ENCODE data around the gene MAP6.
"Not testable (repeated sequence)": the region's sequence is repeated elsewhere in the genome, so short reads cannot be mapped to it uniquely, and the experiment has no call there.

MAP6 gene

DNA sequence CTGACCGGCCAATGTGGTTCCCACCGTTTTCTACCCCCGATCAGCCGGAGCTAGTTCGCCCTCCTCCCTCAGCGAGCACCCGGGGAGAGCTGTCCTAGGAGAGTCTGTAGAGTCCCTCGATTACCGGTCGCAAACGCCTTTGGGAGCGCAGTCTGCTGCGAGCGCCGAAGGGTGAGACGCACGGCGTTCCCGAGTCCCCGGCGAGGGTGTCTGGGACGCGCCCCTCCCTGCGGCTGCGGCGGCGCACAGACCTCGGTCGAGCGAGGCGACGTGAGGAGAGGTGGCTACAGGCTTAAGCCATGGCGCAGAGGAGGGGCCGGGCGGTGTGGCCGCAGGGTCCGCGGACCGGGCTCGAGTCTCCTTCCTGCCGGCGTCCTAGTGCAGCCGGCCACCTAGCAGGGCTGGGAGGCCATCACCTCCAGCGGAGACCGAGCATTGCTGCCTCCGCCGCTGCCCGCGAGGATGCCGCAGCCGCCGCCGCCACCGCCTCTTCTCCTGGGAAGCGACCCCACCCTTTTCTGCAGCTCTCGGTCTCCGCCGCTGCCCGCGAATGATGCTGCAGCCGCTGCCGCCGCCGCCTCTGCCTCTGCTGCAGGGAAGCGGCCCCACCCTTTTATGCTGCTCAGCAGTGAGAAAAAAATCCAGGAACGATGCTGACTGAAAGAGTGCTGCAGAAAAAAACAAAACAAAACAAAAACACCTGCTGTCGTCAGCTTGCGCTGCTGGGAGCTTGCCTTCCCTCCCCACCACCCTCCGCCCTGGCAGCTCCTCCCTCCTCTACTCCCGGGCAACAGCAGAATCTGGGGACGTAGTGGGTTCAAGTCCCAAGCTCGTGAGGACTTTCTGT lies at the start of gene MAP6:
Gene MAP6, minus strand, starts transcription at position 588 of the 847 bp plus-strand sequence. CDS start 669 bp downstream, outside the sequence.
- peak; percentile 66 for DNase-seq

DNA sequence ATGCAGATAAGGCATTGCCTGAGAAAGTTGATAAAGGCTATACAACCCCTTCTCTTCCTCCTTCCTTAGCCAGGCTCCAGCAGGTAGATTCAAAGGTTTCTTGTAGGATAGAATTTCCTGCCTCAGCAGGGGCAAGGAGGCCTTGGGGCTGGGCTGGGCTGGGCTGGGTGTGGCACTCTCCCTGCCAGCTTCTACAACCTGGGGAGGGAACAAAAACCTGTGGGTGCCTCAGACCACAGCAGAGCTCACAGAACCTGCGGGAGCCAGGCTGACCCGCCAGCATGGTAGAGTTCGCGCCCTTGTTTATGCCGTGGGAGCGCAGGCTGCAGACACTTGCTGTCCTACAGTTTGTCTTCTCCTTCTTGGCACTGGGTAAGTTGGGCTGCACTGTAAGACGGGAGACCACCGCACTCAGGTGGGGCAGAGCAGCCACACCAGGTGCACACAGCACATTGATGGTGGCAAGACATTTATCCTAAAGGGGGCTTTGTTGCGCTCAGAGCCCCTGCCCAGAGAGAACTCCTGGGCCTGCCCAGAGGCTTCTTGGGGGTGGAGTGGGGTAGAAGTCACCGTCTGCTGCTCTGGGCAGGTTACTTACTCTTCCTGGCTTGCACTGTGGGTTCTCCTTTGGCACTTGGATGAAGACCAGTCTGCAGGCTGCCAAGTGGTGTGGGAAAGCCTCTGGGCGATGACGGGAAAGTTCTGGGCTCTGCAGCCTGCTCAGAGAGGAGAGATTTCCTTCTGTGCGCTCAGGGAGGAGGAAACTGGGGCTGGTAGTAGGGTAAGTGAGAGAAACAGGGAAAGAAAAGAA lies 49.0 kb upstream of the MAP6 start, which contains the start of gene MOGAT2:
Gene MOGAT2, plus strand, starts transcription at position 231 of the 811 bp plus-strand sequence. Its CDS starts 51 bp downstream, at position 282.
- DNase-seq = no peak

DNA sequence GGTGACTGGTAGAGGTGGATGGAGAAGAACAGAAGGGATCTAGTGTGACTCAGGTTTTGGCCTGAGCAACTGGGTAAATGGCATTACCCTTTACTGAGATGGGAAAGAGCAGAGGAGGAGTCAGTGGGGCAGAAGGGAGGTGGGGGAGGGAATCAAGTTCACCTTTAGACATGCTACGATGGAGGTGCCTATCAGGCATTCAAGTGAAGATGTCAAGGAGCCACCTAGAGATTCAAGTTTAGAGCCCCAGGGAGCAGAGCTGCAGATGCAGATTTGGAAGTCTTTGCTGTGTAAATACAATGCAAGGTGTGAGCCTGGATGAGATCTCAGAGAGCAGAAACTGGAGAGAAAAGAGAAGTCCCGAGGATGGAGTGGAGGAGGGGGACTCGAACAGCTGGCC lies 47.8 kb upstream of the MAP6 start:
- DNase-seq = no peak

DNA sequence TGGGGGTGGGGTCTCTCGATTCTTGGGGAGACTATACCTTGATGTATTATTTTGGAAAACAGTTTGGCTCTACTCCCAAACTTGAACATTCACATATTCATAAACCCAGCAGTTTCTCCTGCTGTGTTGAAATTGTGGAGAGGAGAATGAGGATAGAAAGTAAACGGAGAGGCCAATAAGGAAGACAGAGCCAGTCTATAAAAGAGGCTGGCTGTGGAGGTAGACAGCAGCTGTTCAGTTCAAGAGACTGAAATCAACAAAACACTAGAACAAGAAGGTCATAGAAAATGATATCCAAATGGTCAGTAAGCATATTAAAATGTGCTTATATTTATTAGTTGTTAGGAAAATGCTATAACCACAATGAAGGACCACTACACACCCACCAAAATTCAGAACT lies 46.9 kb upstream of the MAP6 start:
- no peak for DNase-seq

DNA sequence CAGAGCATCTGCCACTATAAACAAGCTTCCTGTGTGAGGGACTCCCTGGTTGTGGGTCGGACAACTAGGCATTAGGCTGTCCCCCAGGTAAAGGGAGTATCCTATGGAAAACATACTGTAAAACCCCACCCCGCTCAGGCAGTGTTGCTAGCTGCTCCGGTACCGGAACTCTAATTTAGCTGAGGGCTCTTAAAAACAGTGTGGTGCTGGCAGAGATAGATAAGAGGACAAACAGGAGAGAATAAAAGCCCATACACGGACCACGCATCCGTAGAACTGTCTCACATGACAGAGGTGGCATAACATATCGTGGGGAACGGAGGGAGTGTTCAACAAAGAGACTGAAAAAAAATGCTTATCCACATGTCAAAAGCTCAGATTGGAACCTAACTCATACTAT lies 45.4 kb upstream of the MAP6 start:
- no peak for DNase-seq

DNA sequence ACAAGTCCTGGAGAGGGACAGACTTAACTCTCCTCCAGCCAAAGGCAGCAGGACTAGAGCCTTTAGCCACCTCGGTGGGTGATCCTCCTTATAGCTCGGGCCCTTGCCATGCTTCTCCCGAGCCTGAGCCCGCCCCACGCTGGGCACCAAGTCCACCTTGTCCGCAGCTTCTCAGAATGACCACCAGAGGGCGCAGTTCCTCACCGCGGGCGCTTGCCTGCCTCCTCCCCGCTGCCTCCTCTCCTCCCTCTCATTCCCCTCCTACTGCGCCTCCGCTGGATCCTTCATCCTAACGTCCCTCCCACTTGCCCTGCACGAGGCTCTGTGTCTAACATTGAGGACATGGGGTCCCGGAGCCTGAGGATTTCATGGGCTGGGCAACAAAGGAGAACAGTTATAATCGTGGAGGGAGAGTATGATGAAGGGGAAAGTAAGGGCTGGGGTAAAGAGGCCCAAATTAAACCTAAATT lies 37.5 kb upstream of the MAP6 start:
- DNase-seq = peak; percentile 88

DNA sequence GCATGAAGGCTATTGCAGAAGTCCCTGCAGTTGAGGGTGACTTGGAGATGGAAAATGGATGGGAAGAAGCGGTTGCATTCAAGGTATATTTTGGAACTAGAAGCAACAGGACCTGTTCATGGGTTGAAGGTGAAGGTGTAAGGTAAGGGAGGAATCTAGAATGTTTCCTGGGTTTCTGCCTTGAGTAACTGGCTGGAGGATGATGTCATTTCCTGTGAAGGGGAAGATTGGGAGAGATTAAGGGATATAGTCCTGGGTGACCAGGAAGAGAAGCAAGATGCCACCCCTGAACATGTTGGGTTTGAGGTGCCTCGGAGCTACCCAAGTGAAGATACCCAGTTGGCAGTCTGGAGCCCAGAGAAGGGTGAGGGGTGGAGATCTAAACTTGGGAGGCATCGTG lies 36.7 kb upstream of the MAP6 start:
- DNase-seq = no peak

DNA sequence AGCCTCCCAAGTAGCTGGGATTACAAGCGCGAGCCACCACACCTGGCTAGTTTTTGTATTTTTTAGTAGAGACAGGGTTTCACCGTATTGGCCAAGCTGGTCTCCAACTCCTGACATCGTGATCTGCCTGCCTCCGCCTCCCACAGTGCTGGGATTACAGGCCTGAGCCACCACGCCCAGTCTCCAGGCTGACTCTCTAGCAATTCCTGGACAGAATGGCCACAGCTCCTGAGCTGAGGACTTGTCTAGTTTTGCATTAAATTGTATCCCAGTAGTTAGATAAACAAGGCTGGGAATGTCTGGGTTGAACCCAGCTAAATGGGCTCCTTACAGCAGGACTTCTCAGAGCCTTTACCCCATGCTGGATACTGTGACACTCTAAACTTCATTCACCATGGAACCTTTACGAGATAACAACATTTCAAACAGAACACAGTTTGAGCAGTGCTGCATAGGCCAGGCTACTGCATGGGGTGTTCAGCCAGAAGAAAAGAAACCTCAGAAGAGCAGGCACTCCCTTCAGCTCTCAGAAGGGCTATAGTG lies 34.9 kb upstream of the MAP6 start:
- DNase-seq = no peak

DNA sequence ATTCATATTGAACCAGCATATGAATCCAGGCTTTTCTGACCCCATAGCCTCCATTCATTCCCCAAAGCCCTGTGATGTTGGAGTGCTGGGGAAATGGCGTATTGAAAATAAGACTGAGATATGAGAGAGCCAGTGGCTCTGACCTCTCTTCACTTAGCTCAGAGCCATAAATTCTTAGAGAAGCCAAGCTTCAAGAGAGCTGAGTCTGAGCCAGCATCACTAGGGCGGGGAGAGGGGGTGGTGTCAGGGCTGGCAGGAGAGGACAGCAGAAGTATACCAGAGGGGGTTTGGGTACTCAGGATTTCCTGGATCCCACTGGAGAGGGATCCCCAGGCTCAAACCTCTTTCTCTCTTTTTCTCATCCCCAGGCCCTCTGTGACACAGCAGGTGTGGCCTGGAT lies 32.1 kb upstream of the MAP6 start:
- DNase-seq = no peak

DNA sequence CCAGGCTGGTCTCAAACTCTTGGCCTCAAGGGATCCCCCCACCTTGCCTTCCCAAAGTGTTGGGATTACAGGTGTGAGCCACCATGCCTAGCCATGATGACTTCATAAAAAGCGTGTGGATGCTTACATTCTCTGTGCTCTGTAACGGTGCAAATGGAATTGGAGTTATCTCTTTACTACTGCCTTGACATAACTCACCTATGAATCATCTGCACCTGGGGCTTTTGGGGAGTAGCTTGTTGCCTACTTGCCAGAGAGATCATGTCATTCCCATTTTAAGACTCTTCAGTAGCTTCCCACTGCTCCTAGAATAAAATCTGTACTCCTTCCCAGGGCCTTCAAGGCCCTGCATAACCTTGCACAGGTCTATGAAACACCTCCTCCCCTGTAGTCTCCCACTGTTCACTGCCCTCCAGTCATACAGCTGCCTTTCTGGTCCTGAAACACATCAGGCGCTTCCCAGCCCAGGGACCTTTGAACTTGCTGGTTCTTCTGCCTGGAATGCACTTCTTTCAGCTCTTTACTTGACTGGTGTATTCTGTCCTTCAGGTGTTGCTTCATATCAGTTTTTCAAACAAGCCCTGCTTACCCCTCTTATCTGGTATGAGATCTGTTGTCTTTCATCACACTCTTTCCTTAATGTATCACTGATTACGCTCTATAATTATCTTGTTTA lies 29.2 kb upstream of the MAP6 start:
- no peak for DNase-seq

DNA sequence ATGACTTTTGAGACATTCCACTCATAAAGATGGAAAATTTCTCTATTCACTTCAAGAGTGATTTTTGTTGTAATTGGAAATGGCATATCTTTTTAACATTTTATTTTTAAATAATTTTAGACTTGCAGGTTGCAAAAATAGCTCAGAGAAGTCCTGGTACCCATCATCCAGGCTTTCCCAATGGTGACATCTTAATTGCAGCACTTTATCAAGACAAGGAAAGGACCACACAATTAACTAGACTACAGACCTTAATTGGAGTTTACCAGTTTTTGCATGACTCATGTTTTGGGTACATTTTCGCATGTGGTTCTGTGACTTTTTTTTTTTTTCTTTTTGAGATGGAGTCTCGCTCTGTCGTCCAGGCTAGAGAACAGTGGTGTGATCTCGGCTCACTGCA lies 23.0 kb upstream of the MAP6 start:
- no peak for DNase-seq

DNA sequence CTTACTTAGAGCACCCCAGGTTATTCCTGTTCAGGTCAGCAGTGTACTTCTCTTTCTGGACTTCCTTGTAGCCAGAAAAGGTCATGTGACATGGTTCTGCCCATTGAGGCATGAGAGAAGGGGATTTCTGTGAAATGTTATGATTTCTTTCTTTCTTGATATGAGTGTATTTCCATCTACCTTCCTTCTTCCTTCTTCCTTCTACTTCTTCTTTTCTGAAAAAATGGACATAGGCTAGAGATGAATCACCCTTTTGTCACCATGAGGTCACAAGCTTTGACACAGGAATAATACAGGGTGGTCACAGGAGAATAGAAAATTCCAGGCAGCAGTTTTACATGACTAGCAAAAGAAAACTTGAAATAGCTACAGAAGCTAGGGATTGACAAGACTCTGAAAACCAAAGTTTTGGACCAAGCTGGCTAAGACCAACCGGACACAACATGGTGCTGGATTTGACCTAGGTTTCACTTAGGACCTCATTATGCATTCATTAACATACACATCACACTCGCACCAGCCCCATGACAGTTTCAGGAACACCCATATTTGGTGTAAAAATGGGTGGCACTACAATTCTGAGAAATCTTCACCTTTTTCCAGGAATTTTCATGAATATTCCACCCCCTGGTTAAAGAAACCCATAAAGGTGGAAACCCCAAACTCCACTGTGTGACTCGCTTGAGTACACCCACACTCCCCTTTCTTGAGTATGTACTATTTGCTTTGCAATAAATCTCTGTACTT lies 21.2 kb upstream of the MAP6 start:
- no peak for DNase-seq

DNA sequence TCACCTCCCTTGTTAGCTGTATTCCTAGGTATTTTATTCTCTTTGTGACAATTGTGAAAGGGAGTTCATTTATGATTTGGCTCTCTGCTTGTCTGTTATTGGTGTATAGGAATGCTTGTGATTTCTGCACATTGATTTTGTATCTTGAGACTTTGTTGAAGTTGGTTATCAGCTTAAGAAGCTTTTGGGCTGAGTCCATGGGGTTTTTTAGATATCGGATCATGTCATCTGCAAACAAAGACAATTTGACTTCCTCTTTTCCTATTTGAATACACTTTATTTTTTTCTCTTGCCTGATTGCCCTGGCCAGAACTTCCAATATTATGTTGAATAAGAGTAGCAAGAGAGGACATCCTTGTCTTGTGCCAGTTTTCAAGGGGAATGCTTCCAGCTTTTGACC lies 15.0 kb upstream of the MAP6 start:
- DNase-seq = not testable (repeated sequence)

DNA sequence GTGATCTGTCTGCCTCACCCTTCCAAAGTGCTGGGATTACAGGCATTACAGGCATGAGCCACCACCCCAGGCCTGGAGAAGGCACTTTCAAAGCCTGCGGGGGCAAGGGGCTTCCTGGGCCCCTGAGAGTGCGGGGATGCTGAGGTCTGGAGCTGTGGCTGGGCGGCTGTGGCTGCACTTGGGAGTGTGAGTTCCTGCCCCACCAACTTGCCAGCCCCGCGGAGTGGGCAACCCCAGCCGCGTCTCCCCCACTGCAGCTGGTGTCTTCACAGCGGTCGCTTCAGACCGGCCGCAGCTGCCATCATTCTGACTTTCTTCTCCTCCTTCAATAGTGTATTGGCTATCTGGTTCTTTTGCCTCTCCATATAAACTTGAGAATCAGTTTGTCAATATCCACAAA lies 10.7 kb upstream of the MAP6 start:
- DNase-seq = no peak

DNA sequence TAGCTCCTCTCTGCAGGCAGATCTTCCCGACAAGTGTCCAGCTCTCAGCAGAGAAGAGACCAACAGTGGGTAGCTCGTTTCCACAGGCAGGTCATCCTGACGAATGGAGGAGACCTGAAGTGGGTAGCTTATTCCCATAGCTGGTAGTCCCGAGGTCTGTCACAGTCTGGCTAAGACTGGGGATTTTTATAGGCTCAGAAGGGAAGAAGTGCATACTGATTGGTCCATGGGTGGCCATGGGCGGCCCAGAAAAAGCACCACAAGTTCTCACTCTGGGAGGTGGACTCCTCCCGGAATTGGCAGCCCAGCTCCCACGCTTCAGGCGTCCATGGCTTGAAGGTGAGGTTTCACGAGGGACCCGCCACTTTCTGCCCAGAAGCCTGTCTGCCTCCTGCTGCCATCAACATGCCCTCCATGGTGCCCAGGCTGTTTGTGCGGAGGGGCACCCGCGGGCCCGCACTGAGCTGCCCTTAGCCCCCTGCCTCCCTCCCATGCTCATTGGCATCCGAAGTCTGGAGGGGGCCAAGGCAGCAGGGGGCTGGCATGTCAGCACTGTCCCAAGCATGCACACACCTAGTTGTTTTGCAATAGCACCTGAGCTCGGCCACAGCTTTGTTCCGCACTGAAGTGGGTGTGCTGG lies 9.9 kb upstream of the MAP6 start:
- DNase-seq = no peak

DNA sequence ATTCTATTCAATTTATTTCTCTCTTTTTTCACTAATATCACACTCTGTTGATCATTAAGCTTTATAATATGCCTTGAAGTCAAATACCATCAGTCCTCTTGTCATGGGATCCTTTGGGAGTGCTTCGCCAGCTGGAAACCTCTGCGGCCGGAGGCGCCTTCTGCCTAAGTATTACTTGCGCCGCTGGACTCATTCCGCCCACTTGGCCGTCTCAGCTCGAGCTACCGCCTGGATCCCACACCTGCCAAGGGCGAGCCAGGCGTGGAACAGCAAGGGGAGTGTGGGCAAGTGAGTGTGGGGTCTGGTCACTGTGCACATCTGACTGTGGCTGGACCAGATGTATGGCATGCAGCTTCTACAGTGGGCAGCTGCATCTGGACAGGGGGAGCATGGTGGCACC lies 9.1 kb upstream of the MAP6 start:
- no peak for DNase-seq

DNA sequence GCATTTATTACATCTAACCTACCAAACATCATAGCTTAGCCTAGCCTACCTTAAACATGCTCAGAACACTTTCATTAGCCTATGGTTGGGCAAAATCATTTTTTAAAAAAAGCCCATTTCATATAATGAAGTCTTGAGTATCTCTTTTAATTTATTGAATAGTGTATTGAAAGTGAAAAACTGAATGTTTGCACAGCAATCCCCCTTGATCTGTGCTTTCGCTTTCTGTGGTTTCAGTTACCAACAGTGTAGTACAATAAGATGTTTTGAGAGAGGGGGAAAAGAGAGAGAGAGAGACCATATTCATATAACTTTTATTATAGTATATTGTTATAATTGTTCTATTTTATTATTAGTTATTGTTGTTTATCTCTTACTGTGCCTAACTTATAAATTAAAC lies 8.4 kb upstream of the MAP6 start:
- DNase-seq = no peak

DNA sequence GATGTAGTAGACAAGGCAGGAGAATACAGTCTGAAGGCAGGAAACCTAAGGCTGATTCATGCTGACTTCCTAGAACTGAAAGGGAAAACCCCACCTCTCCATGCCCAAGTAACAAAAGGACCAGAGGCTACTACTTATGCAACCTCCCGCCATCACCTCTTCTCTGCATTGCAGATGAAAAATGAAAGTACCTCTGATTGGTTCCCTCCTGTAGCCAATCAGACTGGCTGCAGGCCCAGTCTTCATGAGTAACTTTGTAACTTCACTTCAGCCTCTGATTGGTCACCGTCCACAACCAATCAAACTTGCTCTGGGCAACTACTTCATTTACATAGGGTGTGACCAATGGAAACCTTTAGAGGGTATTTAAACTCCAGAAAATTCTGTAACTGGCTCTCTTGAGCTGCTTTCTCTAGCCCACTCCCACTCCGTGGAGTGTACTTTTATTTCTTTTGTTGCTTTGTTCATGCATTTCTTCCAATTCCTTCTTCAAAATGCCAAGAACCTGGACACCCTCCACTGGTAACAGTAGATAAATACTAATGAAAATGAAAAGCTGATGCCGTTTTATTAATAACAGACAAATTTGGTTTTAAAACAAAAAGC lies 5.2 kb upstream of the MAP6 start:
- DNase-seq = no peak

DNA sequence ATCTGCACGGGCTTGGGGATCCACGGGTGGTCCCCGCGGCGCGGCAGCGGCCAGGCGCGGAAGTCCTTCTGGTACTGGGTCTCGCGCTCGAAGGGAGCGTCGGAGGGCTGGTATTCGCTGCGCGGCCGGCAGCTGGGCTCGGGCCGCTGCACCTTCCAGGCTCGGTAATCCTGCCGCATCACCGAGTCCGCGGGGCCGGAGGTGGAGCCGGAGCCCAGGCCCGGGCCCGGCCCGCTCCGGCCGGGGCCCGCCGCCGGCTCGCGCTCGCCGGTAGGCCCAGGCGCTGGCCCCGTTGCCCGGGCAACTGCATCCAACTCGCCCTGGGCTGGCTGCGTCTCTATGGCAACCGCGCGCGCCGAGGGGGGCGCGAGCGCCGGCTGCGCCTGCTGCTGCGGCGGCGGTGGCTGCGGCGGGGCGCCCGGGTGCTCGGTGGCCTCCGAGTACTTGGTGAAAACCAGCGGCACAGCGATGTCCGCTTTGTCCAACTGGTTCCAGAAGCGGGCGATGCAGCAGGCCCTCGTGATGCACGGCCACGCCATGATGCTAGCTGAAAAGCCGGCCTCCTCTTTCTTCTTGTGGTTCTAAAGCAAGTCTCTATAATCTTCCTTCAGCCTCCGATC lies 897 bp downstream of the MAP6 start:
- peak; percentile 64 for DNase-seq

DNA sequence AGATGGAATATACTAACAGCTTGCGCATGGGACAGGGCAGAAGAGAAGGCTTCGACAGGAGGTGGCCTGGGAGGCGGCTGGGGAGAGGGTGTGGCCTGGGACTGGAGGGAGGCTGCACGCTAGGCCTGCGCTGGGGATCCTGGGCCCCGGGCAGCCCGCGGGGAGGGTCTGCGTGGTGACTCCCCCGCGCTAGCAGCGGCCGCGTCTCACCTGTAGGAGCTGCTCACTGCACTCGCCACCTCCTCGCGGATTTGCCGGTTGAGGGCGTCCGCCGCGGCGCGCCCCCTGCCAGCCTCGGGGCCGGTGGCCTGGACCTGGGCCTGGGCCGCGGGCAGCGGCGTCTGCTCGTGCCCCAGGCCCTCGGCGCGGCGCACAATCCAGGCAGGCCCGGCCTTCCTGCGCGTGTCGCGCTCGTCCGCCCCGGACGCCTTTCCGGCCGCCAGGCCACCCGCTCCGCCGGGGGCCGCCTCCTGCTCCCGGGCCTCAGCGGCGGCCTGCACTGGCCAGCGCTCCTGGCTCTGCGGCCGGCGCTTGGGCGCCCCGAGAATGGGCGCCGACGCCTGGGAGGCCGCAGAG lies 1.5 kb downstream of the MAP6 start:
- no peak for DNase-seq

DNA sequence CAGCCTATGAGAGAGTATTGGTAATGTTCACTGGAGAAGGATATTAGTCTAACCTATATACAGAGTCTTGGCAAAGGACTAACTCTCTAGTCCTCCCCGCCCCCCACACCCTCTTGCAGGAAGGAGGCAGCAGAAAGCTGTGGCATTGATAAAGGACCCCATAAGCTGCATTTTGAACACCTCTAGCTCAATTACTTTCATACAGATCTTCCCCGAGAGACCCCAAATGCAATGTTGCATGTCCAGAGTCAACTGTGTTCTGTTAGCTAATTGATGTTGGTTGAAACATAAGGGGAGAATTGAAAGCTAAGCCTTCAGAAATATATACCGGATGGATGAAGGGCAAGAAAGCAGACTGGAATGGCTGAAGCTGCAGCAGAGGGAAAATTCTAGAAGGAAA lies 2.8 kb downstream of the MAP6 start:
- DNase-seq = no peak
